HG03442 (cell line): Measurements from ENCODE around the gene IL1RN.
"Not testable (repeated sequence)": the region's sequence is repeated elsewhere in the genome, so short reads cannot be mapped to it uniquely, and the experiment has no call there.

ENCODE experiments used
- ATAC-seq: cut with Tn5 transposase; IDR thresholded peaks from one replicate; pipeline ENCODE4 v1.9.1; 2021; ENCODE audit warnings: mild to moderate bottlenecking, moderate library complexity; ENCODE audit not compliant: unreplicated experiment

Gene IL1RN, protein sequence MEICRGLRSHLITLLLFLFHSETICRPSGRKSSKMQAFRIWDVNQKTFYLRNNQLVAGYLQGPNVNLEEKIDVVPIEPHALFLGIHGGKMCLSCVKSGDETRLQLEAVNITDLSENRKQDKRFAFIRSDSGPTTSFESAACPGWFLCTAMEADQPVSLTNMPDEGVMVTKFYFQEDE

GRCh38 chr2:113126845-113127645 lies at the start of gene IL1RN:
TSS of gene IL1RN (plus strand) at chr2:113127598. CDS start at chr2:113127625, 27 bp downstream.
- no peak for ATAC-seq

- ATAC-seq, result no peak
Measured at GRCh38 chr2:113077921-113078320, 49.5 kb upstream of the IL1RN start.

DNA sequence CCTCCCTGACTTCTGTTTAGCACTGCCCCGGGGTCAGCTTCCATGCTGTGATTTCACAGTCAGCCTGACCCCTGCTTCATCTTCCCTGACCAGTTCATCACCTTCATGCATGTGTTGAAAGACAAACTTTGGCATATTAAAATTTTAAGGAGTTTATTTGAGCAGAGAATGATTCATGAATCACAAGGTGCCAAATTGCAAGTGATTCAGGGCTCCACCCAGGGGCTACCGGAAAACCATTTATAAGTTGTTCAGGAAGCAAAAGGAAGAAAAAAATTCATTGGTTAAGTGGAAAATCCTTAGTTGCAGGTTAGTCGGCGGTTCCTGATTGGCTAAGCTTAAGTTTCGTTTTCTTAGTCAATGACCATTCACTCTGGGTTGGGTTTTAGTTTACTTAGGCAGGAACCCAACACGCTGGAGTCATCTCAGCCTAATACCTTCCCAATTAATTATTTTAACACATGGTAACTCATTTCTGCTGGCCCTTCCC lies 49.0 kb upstream of the IL1RN start:
- no peak for ATAC-seq

DNA sequence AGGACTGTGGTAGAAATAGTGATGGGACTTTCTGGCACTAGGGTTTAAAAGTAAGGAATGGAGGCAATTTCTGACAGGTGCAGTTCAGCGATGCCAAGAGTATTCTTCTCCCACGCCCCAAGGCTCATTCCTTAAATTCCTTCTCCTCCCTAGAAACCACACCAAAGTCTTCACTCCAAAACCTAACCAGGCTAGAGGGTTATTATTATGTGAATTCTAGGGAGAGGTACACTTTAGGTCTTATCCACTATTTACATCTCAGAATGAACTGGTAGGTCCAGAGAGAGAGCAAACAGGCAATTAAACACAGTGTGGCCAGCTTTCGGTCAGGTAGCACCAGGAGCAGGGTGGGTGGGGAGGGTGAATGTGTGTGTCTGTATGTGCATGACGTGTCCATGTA lies 48.3 kb upstream of the IL1RN start:
- ATAC-seq, result no peak

- no peak for ATAC-seq
Measured at GRCh38 chr2:113080134-113080533, 47.3 kb upstream of the IL1RN start.

DNA sequence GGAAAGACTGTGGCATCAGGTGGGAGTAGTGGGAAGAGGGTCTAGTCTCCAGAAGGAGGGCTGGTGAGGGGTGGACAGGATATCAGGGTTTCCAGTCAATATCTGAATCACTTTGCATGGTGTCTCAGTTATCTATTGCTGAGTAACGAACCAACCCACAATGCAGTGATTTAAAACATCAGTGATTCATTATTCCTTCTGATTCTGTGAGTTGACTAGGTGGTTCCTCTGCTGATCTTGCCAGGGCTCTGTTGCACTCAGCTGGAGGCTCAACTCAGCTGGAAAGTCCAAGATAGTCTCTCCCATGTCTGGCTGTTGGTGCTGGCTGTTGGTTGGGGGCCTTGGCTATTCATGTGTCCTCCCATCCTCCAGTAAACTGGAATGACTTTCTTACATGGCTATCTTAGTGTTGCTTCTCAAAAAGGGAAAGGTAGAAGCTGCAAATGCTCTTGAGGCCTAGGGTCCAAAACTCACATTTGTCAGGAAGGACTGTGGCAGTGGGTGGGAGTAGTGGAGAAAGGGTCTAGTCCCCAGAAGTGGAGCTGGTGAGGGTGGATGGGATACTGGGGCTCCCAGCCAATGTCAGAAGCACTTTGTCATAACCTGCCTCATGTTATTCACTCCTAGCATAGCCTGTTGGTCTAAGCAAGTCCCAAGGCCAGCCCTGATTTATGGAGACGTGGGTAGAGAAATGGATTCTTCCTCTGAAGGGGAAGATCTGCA lies 45.7 kb upstream of the IL1RN start:
- ATAC-seq, result no peak

DNA sequence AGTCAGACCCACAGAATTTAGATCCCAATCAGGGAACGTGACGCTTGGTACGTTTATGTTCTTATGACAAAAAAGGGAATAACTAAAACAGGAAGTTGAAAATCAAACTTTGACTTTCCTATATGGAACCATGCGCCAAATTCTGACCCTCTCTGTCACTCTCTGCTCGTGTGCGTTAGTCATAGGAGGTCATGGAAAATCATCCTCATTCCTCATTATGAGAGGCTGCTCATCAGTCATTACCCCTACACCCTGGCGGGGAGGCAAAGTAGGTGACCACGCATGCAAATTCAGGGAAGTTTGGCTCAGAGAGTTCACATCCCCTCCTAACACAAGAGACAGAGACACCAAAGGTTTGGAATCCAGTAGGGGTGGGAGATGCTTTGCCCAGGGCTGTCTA lies 44.1 kb upstream of the IL1RN start:
- ATAC-seq, result no peak

DNA sequence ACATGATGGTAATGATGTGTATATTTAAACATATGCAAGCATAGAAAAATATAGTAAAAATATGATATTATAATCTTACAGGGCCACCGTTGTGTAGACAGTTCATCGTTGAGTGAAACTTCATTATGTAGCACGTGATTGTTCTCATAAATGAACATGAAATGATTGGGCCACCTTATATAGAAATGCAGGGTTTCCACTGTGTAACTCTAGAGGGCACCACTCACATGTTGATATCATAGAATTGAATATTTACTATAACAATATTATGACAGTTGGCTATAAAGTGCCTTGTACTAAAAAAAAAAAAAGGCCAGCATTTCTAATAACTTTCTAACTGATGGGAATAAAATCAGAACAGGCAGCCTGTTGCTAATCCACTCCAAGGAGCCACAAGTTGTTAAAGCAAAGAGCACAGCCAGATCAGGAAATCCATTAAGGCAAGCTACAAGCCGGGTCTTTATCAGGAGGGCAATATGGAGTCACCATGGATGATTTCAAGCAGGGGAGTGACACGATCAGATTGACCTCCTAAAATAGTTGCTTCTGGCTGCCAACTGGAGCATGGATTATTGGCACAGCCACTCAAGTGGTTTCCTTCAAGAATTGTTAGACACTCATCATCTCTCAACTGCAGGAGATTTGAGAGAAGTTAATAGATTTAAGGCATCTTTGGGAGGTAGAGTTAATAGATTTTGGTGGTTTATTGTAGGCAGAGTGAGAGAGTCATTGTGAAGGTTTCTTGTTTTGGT lies 43.0 kb upstream of the IL1RN start:
- ATAC-seq, result no peak

DNA sequence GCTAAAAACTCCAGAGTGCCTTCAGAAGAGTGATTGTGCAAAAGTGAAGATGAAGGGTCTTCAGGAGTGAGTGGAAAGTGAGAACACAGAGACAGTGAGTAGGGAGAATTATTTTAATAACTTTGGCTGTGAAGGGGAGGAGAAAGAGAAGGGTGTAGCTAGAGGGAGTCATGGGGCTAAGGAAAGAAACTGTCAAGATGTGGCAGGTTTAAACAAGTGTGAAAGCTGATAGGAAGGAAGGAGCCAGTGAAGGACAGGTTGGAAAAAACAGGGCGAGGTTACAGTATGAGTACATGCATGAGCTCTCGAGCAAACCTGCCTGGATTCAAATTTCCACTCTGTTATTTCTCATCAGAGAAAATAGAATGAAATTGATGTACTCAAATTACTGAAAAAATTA lies 41.9 kb upstream of the IL1RN start:
- ATAC-seq, result no peak

DNA sequence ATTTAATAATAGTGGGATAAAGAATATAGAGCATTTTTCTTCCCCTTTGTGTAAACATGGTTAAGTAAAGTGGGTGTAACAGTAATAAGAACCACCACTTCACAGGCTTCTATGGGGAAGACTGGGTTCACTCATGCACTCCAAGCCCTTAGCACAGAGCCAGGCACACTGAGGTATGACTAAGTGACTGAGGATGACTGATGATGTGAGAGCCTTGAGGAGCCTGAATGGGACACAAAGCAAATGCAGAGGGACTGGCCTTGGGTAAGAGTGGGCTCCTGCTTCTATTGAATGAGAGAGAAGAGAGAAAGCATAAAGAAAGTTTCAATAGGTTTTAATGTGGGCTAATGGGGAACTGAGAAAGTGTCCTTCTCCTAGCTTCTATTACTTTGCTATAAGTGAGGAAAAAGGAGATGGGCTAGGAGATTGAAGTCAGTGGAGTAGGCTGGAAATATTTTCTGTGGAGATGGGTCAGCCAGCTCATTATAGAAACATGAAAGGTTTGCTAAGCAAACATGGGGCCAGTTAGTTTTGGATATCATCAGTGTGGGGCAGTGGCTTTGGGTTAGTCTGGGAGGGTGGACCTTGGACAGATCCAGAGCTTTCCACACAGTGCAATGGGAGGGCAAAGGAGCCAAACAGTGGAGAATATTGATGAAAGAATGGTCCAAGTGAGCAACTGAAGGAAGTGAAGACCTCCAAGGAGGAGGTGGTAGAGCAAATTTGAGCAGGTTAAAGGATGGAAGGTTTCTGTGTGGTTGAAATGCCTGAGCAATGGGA lies 39.0 kb upstream of the IL1RN start:
- ATAC-seq, result no peak

DNA sequence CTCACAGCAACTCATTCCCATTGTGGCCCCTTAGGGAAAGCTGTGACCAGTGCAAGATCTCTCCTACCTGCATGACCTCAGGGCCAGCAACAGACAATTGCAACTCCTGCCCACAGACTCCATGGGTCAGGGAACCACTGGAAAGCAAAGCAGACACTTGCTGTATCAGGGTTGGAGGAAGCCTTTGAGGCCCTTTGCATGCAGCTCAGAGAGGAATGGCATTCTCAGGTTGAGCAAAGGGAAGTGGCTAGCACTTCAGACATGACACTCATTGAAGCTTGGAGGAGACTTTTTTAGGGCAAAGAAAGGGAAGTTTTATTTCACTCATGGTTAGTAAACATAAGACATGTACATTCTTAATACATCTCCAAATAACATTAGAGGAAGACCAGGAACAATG lies 37.5 kb upstream of the IL1RN start:
- ATAC-seq, result no peak

DNA sequence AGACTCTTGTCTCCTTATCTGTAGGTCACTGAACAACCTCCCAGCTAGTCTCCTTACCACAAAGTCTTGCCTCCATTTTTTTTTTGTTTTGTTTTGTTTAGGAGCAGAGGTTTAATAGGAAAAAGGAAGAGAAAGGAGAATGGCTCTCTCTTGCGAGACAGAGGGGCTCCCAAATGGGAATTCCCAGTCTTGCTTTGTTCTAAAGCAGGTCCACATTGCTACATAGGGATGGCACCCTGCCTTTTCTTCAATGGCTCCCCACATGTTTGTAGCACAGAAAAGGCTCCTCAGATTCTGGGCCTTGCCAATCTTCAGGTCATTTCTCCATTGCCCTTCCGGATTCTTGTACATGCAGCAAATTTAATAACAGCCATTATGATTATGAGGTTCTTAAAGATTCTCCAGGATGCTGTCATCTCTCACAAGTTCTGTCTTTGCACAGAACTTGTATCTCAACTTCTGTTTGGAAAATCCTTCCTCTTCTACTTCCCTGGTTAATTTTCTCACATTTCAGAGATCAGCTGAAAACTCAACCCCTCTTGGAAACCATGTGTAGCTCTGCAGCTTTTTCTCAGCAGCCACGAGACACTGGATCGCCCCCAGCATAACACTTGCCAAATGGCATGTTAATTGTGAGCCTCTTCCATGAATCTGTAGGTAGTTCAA lies 36.0 kb upstream of the IL1RN start:
- ATAC-seq, result no peak

- no peak for ATAC-seq
Measured at GRCh38 chr2:113092864-113093612, 34.4 kb upstream of the IL1RN start.

GRCh38 chr2:113093613-113093977 lies 33.8 kb upstream of the IL1RN start:
- no peak for ATAC-seq

DNA sequence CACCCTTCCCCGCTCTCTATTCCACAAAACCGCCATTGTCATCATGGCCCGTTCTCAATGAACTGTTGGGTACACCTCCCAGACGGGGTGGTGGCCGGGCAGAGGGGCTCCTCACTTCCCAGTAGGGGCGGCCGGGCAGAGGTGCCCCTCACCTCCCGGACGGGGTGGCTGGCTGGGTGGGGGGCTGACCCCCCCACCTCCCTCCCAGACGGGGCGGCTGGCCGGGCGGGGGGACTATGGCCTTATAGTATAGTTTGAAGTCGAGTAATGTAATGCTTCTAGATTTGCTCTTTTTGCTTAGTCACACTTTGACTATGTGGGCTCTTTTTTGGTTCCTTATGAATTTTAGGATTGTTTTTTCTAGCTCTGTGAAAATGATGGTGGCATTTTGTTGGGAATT lies 31.1 kb upstream of the IL1RN start:
- ATAC-seq, result not testable (repeated sequence)

DNA sequence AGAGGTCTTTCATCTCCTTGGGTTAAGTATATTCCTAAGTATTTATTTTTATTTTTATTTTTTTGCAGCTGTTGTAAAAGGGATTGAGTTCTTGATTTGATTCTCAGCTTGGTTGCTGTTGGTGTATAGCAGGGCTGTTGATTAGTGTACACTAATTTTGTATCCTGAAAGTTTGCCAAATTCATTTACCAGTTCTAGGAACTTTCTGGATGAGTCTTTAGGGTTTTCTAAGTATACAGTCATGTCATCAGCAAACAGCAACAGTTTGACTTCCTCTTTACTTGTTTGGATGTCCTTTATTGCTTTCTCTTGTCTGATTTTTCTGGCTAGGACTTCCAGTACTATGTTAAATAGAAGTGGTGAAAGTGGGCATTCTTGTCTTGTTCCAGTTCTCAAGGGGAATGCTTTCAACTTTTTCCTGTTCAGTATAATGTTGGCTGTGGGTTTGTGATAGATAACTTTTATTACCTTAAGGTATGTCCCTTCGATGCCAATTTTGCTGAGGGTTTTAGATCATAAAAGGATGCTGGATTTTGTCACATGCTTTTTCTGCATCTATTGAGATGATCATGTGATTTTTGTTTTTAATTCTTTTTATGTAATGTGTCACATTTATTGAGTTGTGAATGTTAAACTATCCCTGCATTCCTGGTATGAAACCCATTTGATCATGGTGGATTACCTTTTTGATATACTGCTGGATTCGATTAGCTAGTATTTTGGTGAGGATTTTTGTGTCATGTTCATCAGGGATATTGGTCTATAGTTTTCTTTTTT lies 30.4 kb upstream of the IL1RN start:
- ATAC-seq, result not testable (repeated sequence)

- no peak for ATAC-seq
Measured at GRCh38 chr2:113098041-113098440, 29.4 kb upstream of the IL1RN start.

- no peak for ATAC-seq
Measured at GRCh38 chr2:113098532-113098931, 28.9 kb upstream of the IL1RN start.
